Endothelial cell of umbilical vein (primary cell): Measurements from ENCODE around the gene UBE2I. TPM values are rescaled to one million over a fixed set of nuclear protein-coding genes. Genes with fewer than 3 reads are reported as not detected.

Experiments used
- BruUV-seq: library from RNA; stranded (reverse); fragments of 400-500 nt; replicated peaks from 2 replicates; lab custom pipeline; 2021; lab: Mats Ljungman, UMichigan
- CTCF ChIA-PET: fragments of 300-600, 350-600 bp; sonication (Branson Sonifier 250); formaldehyde crosslinking; loops from one replicate; lab custom pipeline; 2021; ENCODE audit warnings: antibody characterized with exemption, inconsistent platforms; lab: Charles Lee
- POLR2A ChIA-PET: fragments of 300-600, 350-600 bp; sonication (Branson Sonifier 250); formaldehyde crosslinking; loops from one replicate; lab custom pipeline; 2021; ENCODE audit warnings: antibody characterized with exemption, inconsistent platforms; lab: Charles Lee
- DNase-seq: peaks from one replicate; pipeline ENCODE4 v3.0.0-alpha.2; 2011; ENCODE audit warnings: low read depth, low spot score
- FAIRE-seq: peaks from 2 replicates; lab custom pipeline; 2011; peaks lifted over from hg19 to GRCh38; lab: Jason Lieb, UNC
- H2AFZ ChIP-seq: 2 replicates; pipeline ENCODE4 v1.6.0; 2012; ENCODE audit warnings: low read depth, low read length, control low read depth, inconsistent platforms
- H3K27ac ChIP-seq: 2 replicates; pipeline ENCODE4 v1.5.1; 2011; ENCODE audit warnings: low read depth, mild to moderate bottlenecking, control low read depth, low read length, moderate library complexity; ENCODE audit not compliant: insufficient read depth
- H3K27me3 ChIP-seq, 2 experiments: 2 replicates each; pipeline versions ENCODE4 v1.6.0 to v1.6.1; 2011; ENCODE audit warnings: low read length in 2 of 2, mixed read lengths in 1 of 2; ENCODE audit not compliant: control insufficient read depth in 2 of 2, insufficient read depth in 2 of 2
- H3K36me3 ChIP-seq, 2 experiments: 2 replicates in 1 of 2; 3 replicates in 1 of 2; pipeline ENCODE4 v1.5.1; 2011; ENCODE audit warnings: low read length in 2 of 2, mild to moderate bottlenecking in 1 of 2, moderate library complexity in 1 of 2; ENCODE audit not compliant: control insufficient read depth in 2 of 2, insufficient read depth in 2 of 2; ENCODE audit errors: extremely low read depth in 1 of 2
- H3K4me1 ChIP-seq: 3 replicates; pipeline ENCODE4 v1.5.1; 2011; ENCODE audit warnings: mild to moderate bottlenecking, low read length; ENCODE audit not compliant: control insufficient read depth, insufficient read depth; ENCODE audit errors: extremely low read depth
- H3K4me2 ChIP-seq: 2 replicates; pipeline ENCODE4 v1.6.1; 2011; ENCODE audit warnings: low read length, control low read depth, mixed read lengths; ENCODE audit not compliant: insufficient read depth
- H3K4me3 ChIP-seq, 3 experiments: fragments of 200-600 bp in 1 of 3; sonication (generic), shearing (Covaris generic) in 1 of 3; replicated peaks in 1 of 3; 2 replicates each; pipeline ENCODE4 v1.5.1; 2011 to 2016; ENCODE audit warnings: control low read depth in 3 of 3, low read length in 3 of 3, mild to moderate bottlenecking in 2 of 3, inconsistent platforms in 1 of 3, low read depth in 1 of 3, moderate library complexity in 1 of 3; ENCODE audit not compliant: insufficient read depth in 1 of 3
- H3K79me2 ChIP-seq: 2 replicates; pipeline ENCODE4 v1.6.0; 2012; ENCODE audit warnings: low read length, inconsistent platforms; ENCODE audit not compliant: control insufficient read depth, insufficient read depth
- H3K9ac ChIP-seq: replicated peaks from 2 replicates; pipeline ENCODE3; 2011; ENCODE audit warnings: low read length, control low read depth; ENCODE audit not compliant: insufficient read depth; ENCODE audit errors: extremely low read depth
- H3K9me1 ChIP-seq: replicated peaks from 3 replicates; pipeline ENCODE4 v1.6.0; 2011; ENCODE audit warnings: mild to moderate bottlenecking, low read length; ENCODE audit not compliant: control insufficient read depth, insufficient read depth; ENCODE audit errors: extremely low read depth
- H3K9me3 ChIP-seq: replicated peaks from 2 replicates; pipeline ENCODE4 v1.5.1; 2012; ENCODE audit warnings: low read length, inconsistent platforms; ENCODE audit not compliant: control insufficient read depth, insufficient read depth
- H4K20me1 ChIP-seq: replicated peaks from 2 replicates; pipeline ENCODE3; 2011; ENCODE audit warnings: mild to moderate bottlenecking, low read length; ENCODE audit not compliant: control insufficient read depth, insufficient read depth; ENCODE audit errors: extremely low read depth
- EZH2 ChIP-seq: IDR thresholded peaks from 2 replicates; pipeline ENCODE4 v1.6.1; 2012; ENCODE audit warnings: borderline replicate concordance, low read depth, mild to moderate bottlenecking, moderate library complexity, low read length, inconsistent platforms; ENCODE audit not compliant: severe bottlenecking
- FOS ChIP-seq: IDR thresholded peaks from 2 replicates; pipeline ENCODE4 v1.6.1; 2011; ENCODE audit warnings: mild to moderate bottlenecking, low read length, moderate library complexity, borderline replicate concordance; ENCODE audit not compliant: insufficient read depth
- GATA2 ChIP-seq: IDR thresholded peaks from 2 replicates; pipeline ENCODE4 v1.7.0; 2011; ENCODE audit warnings: low read depth, mild to moderate bottlenecking, moderate library complexity, mixed read lengths, low read length; ENCODE audit not compliant: insufficient read length, insufficient read depth
- MAX ChIP-seq: IDR thresholded peaks from 2 replicates; pipeline ENCODE4 v1.6.1; 2011; ENCODE audit not compliant: insufficient read depth, insufficient read length
- MYC ChIP-seq: IDR thresholded peaks from one replicate; pipeline ENCODE4 v1.6.1; 2011; ENCODE audit warnings: mild to moderate bottlenecking, low read depth, low read length
- POLR2A ChIP-seq: IDR thresholded peaks from 2 replicates; pipeline ENCODE4 v1.6.1; 2012; ENCODE audit warnings: low read depth, mild to moderate bottlenecking, control low read depth, low read length
- POLR2AphosphoS5 ChIP-seq: IDR thresholded peaks from 2 replicates; pipeline ENCODE4 v1.6.1; 2012; ENCODE audit warnings: low read depth, mild to moderate bottlenecking, control low read depth, low read length, moderate library complexity; ENCODE audit not compliant: insufficient read depth
- dilution Hi-C: fragments of 300-500 bp; cut with MboI; formaldehyde crosslinking; loops from one replicate; pipeline ENCODE4 v1.15.0; 2019; ENCODE audit warnings: low sequenced_read_pairs; ENCODE audit not compliant: extremely low pct_ligation_motif_present
- intact Hi-C: fragments of 100-400 bp; cut with micrococcal nuclease; formaldehyde crosslinking; loops from one replicate; pipeline ENCODE4 v1.10.0; 2022
- polyA plus RNA-seq, 4 experiments: library from polyadenylated mRNA; depleted of rRNA in 3 of 4; stranded (reverse) in 3 of 4; unstranded in 1 of 4; fragments of >200 nt; gene quantifications; 2 replicates each; pipeline versions ENCODE4 v1.2.1 to v1.2.3, GENCODE V29; 2011 to 2012; ENCODE audit warnings: missing spikeins in 1 of 4
- total RNA-seq: library from RNA; stranded (reverse); gene quantifications from 2 replicates; pipeline ENCODE4 v1.2.3, GENCODE V29; 2021

Gene UBE2I
- total and polyA plus RNA-seq, 2 donors (not counting 3 experiments of a cell fraction or from before 2014, with no cell fraction given), result 122 to 233 TPM

DNA sequence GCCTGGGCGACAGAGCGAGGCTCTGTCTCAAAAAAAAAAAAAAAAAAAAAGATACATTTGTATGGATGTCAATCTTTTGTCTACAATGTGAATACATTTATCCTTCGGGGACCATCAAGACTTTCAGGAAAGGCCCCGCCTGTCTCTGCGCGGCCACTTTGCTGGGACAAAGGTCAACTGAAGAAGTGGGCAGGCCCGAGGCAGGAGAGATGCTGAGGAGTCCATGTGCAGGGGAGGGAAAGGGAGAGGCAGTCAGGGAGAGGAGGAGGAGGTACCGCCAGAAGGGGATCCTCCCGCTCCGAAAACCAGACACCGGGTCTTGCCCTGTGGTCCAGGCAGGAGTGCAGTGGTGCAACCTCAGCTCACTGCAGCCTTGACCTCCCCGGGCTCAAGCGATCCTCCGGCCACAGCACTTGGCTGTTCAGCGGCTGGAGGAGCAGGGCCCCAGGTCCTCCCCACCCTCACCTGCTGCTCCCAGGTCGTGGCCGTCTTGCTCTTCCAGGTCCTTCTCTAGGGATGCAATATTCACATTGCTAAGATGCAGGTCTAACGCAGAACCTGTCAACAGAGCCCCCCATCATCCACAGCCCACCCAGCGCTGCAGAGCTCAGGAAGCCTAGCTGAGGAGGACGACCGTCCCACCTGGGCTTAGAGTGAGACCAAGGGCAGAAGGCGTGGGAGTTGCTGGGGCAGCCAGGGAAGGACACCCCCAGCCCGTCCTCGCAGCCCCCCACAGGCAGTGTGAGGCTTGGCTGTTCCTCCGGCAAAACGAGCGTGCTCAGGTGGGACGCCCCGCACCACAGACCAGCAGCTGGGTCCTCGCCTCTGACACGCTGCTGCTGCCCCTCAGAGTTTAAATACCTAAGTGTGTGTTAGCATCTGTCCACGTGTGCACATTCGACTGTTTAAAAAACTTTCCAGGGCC lies 61.9 kb downstream of the UBE2I start:
- ChIA-PET CTCF (no interaction called here), POLR2A (no interaction called here)
- peaks cover 4% of the 10 kb centered on the region for H3K79me2 ChIP-seq
- no peaks in the 10 kb centered on the region for H4K20me1 ChIP-seq
- FAIRE-seq (no peak), DNase-seq (no peak)
- H3K27me3 ChIP-seq, result no peaks in the 10 kb centered on the region
- H3K36me3 ChIP-seq, result peaks cover 5 to 11% of the 10 kb centered on the region in 2 experiments
- no peaks in the 10 kb centered on the region for H3K4me1 ChIP-seq
- TF ChIP-seq FOS, result no peak
- TF ChIP-seq MAX, result no peak
- TF ChIP-seq POLR2AphosphoS5, result no peak
- no peak for TF ChIP-seq EZH2
- TF ChIP-seq POLR2A, result no peak
- TF ChIP-seq MYC, result no peak
- no peak for TF ChIP-seq GATA2
- no peak overlapping the region for H3K9ac ChIP-seq
- no peak overlapping the region for H3K4me3 ChIP-seq
- no peak overlapping the region for H3K27ac ChIP-seq
- no peaks in the 10 kb centered on the region for H3K9me1 ChIP-seq
- dilution Hi-C loops, result no loop called here
- no TSS peak for BruUV-seq
- H3K4me2 ChIP-seq, result no peak overlapping the region
- no peaks in the 10 kb centered on the region for H3K9me3 ChIP-seq
- intact Hi-C loops, result no loop called here
- H2AFZ ChIP-seq, result no peak overlapping the region
